Measurements from ENCODE around the gene CDC42.
A peak's percentile ranks its signal among the peaks of the same experiment; 100 is the strongest.

DNA sequence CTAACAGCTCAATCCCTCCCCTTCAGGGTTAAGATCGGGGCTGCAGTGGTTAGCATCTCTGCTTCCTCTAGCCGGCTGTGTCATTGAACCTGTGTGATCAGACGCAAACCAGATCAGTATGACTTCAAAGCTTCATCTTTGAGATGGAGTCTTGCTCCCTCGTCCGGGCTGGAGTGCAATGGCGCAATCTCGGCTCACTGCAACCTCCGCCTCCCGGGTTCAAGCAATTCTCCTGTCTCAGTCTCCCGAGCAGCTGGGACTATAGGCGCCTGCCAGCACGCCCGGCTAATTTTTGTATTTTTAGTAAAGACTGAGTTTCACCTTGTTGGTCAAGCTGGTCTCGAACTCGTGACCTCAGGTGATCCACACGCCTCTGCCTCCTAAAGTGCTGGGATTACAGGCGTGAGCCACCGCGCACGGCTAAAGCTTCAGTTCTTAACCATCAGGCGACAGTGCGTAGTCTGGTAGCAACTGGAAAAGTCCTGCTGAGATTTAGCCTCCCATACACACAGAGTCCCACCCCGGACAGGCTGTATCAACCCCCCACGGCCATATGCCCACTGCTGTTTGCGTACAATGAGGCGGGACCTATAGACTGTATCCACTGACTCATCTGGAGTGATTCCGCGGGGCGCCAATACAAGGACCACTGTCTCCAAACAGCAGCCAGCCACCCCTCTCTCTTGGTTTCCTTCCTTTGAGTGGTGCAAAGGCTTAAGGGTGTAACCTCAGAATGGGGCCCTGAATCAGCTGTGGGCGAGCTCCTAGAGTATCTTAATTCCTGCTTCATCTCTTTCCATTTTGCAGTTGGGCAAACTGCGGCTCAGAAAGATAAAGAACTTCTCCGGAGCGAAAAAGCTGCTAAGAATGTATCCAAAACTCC lies 27.8 kb upstream of the CDC42 start:
- peak in 1 of 3 donors; percentile 8 for TF ChIP-seq POLR2A (IDR thresholded peaks at IDR 0.05)
- TF ChIP-seq, protein P1, sequence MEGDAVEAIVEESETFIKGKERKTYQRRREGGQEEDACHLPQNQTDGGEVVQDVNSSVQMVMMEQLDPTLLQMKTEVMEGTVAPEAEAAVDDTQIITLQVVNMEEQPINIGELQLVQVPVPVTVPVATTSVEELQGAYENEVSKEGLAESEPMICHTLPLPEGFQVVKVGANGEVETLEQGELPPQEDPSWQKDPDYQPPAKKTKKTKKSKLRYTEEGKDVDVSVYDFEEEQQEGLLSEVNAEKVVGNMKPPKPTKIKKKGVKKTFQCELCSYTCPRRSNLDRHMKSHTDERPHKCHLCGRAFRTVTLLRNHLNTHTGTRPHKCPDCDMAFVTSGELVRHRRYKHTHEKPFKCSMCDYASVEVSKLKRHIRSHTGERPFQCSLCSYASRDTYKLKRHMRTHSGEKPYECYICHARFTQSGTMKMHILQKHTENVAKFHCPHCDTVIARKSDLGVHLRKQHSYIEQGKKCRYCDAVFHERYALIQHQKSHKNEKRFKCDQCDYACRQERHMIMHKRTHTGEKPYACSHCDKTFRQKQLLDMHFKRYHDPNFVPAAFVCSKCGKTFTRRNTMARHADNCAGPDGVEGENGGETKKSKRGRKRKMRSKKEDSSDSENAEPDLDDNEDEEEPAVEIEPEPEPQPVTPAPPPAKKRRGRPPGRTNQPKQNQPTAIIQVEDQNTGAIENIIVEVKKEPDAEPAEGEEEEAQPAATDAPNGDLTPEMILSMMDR (IDR thresholded peaks at IDR 0.05 in 8 of 11, conservative IDR thresholded peaks at IDR 0.05 in 3 of 11) = peak in 4 of 11 experiments; percentile 13 to 20 (median 18)

Measured in spleen (tissue), 7 donors.